ENCODE data around the gene CAPN10.

The CAPN10 gene

DNA sequence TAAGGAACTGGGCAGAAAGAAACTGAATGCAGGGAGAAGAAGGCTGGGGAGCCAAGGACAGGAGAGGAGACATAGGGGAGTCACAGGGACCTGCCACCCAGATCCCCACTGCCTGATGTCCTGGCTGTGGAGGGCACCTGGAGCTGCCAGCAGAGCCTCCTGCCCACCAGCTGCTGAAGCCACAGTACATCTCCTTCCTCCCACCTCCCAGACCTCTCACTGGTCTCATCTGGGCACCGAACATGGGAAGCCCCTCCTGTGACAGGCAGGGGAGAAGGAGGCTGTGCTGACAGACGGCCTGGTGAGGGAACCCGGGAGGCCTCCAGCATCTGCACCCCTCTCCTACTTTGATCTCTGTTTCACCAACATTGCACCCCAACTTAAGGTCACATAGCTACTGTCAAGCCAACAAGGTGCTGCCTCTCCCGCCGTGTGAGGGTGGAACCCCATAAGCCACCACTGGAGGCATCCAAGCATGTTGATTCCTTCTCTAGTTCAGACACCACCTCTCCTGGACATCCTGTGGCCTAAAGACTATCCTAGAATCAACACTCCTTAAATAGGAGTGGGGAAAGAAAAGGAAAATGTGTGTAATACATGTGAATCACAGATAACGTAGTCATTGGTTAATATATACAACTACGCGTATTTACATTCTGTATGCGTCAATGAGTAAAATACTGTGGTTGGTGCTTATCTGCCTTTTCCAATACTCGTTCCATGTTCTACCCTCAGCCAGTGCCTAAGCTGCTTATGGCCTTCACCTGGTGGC, 21.8 kb upstream of the CAPN10 start:
- DNase-seq, result peak; percentile 21

DNA sequence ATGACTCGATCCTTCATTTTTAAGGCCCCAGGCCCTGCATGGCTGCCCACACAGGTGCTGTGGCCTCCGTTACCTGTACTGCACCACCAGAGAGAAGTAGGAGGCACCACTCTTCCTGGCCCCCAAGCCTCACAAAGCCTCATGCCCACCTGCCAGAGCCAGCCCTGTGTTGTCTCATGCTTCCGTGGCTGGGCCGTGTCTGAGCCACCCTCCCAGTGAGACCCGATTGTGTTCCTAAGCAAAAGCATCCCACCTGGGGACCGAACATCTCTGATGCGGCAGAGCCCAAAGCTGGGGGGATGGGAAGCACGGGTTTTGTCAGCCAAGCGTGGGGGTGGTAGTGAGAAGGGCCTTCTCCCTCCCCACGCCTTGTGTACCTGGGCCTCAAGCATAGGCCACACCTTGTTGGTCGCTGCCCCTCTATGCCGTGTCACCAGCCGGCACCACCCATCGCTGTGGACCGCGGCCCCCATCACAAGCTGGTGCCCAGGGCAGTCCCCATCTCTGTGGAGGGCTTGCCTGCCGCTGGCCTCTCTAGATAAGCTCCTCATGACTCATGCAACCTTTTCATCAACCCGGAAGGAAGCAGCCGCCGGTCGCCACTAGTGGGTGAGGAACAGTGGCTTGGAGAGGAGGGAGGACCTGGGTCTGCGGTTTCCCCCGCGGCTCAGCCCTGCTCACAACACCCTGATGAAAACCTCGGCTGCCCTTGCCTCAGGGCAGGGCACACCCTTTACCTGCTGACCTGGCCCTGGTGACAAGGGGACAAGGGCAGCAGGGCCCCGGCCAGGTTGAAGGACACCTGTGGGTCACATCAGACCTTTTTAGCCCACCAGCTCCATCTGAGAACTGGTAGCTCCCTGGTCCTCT, 21.0 kb upstream of the CAPN10 start:
- peak; percentile 51 for DNase-seq

DNA sequence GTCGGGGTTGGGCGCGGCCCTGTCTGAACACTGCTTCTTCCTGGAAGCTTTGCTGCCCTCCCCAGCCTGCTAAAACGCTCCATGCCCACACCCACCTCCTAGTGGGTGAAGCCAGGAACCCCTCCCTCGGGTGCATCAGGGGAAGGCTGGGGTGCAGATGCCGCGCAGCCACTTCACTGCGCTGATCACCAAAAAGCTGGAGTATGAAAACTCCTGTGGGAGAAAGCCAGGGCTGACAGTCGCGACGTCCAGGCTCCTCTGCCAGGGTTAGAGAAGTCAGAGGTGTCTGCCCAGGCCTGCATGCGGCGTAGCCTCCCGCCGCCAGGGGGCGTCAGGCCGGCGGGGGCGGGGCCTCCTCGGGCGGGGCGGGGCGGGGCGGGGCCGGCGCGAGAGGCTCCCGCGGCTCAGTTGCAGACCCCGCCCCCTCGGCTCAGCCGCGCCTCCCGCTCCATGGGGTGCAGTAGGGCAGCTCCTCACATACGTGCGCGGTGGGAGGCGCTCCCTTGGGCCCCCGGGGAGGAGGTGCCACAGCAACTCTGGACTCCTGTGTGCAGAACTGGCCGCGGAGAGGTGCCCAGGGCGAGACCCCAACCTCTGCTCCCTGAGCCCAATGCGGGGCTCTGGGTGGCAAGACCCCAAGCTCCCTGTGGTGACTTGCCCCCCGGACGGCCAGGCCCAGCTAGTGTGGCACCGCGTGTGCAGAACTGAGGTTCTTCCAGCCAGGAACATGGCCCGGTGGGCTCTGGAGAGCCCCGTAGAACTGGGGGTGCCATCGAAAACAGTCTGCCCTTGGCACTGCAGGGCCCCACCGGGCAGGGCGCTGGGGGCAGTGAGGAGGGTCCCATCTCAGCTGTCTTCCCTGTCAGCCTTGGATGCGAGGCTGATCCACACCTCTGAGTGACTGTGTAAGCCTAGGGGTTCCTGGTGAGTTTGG, 20.1 kb upstream of the CAPN10 start:
- DNase-seq, result peak; percentile 89

DNA sequence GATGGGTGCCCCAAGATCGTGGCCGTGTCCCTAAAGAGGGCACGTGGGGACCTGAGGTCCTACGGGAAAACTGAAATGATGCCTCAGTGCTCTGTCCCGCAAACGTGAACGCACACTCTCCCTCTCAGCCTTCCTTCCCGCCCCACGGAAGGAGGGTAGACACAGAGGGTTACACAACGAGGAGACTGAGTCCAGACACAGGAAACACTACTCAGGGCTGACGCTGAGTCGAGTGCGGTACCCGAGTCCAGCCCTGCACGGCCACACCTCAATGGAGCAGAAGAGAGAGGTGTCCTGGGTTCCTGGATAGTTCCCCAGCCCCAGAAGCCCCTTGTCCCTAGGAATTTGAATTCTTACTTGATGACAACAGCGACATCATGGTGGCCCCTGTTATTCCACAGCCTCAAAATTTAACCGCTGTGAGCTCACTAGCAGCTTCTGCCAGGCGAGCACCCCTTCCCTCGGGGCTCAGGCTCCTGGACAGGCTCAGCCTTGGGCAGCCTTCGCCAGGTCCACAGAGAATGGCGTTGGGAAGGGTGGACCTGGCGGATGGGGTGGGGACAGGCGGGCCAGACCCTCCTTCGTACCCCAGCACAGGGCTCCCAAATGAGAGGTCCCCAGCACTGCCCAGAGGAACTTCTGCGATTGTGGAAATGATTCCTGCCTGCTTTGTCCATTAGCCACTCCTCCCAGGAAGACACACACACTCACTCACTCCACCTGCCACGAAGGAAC, 19.2 kb upstream of the CAPN10 start:
- DNase-seq, result no peak

DNA sequence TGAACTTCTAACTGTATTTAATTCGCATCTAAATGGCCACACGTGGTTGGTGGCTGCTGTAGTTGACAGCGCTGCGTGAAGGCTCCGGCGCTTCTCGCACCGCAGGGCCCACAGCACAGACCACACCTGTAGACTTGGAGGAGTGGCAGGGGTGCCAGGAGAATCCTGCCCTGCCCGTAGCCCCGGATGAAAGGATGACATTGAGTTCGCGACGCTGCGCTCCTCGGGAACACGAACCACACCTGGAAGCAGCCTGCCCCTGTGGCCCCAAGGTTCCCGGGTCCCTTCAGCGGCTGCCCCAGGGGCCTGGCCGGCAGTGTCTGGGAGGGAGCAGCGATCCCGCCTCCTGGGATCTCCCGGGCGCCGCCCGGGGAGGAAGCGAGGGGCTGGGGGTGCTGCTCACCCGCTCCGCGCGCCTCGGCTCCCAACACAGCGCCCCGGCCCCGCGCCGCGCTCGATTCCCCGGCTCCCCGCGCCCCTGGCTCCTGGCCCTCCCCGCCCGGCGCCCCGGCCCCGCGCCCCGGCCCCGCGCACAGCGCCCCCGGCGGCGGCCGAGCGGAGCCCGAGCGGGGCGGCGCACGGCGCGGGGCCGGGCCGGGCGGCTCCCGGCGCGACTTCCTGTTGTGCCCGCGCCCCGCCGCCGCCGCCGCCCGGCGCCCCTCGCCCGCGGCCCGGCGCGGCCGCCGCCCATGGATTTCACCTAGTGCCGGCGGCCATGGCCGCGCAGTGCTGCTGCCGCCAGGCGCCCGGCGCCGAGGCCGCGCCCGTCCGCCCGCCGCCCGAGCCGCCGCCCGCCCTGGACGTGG, 18.5 kb upstream of the CAPN10 start, which contains the start of gene RNPEPL1:
Gene RNPEPL1, plus strand, starts transcription at position 613 of the 806 bp plus-strand sequence. Its CDS starts 103 bp downstream, at position 716.
- peak; percentile 60 for DNase-seq

DNA sequence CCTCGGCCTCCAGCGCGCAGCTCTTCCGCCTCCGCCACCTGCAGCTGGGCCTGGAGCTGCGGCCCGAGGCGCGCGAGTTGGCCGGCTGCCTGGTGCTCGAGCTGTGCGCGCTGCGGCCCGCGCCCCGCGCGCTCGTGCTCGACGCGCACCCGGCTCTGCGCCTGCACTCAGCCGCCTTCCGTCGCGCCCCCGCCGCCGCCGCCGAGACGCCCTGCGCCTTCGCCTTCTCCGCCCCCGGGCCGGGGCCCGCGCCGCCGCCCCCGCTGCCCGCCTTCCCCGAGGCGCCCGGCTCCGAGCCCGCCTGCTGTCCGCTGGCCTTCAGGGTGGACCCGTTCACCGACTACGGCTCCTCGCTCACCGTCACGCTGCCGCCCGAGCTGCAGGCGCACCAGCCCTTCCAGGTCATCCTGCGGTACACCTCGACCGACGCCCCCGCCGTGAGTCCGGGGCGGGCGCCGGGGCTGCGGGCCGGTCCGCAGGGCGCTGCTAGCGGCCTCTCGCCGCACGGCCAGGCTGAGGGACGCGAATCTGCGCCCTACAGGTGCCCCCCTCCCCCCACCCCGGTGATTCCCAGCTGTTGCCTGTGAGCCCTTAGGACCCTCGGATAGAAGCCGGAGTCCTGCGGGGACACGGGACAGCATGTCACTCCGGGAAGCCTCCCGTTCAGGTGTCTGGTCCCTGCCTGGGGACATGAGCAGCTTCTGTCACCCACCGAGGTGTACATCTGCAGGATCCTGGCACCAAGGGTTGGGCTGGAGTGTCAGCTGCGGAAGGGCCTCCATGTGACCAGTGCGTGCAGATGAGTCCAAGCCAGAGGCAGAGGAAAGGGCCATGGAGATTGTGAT, 17.6 kb upstream of the CAPN10 start:
- DNase-seq, result peak; percentile 55

DNA sequence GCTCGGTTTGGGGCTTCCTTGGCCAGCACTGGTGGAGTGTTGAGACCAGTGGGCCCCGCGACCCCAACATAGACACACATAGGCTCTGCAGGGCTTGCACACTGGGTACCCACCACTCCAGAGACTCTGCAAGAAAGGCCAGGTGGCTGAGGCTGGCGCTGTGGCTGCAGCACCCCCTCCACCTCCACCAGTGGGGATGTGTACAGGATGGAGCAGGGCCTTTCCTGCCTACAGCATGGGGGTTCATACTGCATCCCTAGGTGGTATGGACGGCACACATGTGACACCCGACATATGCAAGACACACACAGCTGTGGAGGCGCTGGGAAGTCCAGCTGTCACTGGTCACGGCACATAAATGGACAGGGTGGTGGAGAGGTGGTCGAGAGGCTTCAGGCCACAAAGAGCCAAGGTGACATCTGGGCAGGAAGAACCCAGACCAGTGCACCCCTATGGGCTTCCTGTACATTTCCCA, 17.0 kb upstream of the CAPN10 start:
- no peak for DNase-seq

DNA sequence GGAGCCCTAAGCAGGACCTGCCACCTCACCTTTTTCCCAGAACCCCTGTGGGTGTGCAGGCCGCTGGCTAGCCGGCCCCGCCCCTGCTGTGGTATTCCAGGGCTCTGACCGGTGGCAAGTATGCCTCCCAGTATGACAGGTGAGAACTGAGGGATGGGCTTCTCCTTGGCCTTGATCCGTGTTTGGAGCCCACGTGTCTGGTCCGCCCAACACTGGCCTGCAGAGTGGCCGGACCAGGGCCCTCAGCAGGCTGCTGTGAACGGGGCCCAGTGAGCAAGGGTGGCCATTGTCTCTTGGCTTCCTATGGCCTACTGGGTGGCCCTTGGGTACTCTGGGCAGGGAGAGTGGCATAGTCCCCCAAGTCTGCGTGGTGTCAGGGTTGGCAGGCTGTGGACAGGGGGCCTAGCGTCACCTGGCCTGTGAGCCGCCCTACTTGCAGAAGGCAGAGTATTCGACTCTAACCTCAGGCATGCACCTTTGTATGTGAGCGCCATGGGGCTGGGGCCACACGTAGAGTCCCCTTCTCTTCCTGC, 16.5 kb upstream of the CAPN10 start:
- no peak for DNase-seq

DNA sequence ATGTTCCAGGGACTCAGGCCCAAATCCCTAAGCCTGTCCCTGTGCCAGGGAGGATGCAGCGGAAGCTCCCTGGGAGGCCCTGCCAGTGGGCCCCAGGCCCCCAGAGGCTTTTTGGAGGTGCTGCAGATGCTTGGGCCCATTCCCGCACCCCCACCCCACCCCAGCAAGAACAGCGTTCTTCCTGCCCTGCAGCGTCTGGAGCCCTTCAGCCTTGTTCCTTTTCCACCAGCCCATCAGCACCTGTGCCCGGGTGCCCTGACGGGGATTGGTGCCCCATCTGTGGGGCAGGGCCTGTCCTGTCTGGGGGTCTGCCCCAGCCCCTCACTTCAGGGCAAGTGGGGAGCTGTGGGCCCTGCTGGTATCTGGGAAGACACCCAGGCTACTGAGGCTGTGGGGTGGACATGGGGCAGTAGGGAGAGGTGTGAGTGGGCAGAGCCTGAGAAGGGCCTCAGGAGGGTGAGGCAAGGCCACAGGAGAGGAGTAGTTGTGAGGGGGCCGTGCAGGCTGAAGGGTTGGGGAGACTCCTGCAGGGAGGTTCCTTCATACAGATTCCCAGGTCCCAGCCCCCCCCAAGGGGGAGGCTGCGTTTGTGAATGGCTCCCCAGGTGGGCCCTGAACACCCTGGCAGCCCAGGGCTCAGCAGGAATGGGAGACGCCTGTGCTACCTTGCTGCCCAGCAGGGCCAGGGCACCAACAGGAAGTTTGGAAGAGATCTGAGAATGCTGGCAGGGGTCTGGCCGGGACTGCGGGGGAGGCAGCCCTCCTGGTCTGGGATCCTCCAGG, 15.8 kb upstream of the CAPN10 start:
- no peak for DNase-seq

DNA sequence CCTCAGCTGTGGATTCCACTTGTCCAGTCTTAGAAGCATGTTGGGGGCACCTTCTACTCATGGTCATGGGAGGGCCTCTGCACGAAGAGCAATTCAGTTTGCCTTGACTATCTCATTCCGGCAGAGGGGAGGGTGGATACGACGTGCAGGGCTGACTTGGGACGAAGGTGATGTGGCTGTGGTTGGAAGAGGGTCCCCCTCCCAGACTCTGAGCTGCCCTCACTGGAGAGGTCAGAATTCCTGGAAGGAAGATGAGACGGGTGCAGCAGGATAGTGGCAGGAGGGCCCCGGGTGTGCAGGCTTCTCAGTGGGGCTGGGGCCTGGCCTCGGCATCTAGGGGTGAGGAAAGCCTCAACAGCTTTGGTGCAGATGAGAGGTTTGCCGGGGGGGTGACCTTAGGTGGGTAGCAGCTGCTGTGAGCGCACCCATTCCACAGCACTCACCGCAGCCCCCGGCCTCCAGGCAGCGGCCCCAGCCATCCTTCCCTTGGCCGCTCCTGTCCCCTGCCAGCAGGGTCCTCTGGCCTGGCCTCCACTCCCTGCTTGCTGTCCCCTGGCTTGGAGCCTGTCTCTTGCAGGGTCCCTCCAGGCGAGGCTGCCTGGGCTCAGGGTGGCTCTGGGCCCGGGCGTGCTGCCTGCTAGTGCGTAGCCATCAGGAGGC, 15.1 kb upstream of the CAPN10 start:
- DNase-seq, result no peak

DNA sequence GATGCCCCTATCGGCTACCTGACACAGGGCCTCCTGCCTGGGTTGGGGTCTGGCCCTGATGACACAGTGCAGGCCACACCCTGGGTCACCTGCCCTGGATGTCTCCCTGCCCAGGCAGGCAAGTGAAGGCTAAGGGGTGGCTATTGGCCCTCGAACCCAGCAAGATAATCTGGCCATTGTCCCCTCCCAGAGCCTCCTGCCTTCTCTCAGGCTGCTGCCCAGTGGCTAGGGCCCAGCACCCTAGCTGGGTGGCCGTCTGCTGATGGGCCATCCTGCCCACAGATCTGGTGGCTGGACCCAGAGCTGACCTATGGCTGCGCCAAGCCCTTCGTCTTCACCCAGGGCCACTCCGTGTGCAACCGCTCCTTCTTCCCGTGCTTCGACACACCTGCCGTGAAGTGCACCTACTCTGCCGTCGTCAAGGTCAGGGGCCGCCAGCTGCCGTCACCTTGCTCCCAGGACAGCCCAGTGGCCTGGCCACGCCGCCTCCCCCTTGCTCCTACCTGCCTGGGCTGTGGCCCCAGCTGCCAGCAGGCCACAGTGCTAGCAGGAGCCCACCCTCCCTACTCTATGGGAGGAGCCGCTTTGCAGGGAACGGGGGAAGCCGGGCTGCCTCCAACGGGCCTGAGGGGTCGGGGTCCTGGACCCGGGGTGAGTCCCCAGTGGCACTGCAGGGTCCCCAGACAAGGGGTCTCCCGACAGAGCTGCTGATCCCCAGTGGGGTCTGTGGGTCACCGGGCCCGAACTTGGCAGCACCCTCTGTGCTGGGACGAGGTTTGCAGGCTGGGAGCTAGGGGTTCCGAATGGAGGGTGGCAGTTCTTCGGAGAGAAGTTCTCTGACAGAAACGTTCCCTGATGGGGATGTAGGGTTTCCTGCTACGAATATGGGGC, 14.1 kb upstream of the CAPN10 start:
- no peak for DNase-seq

DNA sequence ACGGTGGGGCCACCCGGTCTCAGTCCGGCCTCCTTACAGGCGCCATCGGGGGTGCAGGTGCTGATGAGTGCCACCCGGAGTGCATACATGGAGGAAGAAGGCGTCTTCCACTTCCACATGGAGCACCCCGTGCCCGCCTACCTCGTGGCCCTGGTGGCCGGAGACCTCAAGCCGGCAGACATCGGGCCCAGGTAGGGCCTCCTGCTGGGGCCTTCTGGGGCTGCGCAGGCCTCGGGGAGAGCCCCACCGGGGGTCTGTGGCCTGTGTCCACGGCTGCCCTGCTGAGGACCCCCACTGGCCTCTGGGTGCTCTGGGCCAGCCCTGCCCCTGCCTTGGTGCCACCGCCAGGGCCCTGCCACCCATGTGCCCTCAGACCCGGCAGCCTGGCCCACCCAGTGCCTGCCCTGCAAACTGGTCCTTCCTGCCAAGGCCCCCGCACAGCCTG, 13.4 kb upstream of the CAPN10 start:
- DNase-seq, result no peak

DNA sequence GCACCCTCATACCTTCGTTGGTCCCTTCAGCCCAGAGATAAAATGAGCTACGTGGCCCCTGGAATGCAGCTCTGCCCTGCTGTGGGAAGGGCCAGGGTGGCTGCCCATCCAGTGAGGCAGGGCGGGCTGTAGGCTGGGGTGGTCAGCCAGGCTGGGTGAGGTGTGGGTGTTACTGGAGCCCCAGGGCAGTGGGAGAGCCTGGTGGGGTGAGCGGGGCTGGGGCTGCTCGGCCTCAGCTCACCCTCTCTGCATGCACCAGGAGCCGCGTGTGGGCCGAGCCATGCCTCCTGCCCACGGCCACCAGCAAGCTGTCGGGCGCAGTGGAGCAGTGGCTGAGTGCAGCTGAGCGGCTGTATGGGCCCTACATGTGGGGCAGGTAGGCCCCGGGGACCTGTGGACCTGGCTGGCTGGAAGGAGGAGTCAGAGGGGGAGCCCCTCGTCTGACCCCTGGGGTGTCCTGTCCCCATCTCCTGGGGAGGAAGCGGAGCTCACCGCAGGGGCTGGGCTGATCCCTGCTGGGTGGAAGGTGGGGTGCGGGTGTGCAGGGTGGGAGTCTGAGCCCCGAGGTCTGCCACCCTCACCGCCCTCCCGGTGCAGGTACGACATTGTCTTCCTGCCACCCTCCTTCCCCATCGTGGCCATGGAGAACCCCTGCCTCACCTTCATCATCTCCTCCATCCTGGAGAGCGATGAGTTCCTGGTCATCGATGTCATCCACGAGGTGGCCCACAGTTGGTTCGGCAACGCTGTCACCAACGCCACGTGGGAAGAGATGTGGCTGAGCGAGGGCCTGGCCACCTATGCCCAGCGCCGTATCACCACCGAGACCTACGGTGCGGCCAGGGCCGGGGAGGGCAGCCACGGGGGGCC, 12.8 kb upstream of the CAPN10 start:
- DNase-seq, result no peak

DNA sequence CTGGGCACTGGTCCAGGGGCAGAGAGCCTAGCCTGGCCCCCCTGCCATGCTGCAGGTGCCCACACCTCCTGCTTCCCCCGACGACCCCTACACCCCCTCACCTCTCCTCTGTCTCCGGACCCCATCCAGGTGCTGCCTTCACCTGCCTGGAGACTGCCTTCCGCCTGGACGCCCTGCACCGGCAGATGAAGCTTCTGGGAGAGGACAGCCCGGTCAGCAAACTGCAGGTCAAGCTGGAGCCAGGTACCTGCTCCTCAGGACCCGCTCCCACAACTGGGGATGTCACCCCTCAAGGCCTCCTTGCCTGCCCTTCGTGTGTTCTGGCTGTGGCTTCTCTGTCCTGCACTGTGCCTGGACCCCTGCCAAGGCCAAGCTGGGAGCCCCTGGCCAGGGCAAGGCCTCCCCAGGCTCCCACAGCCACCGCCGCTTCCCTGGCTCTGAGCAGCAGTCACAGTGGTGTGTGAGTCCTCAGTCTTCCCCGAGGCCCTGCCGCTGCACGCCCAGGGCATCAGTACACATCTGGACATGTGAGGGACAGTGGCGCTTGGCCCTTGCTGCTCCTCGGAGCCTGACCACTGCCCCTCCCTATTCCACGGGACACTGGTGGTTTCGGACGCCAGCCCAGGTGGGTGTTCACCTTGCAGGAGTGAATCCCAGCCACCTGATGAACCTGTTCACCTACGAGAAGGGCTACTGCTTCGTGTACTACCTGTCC, 12.0 kb upstream of the CAPN10 start:
- no peak for DNase-seq
